Right lobe of liver (tissue), 4 donors: Measurements from ENCODE around the gene MPST.
A peak's percentile ranks its signal among the peaks of the same experiment; 100 is the strongest.

Source experiments
- CTCF ChIP-seq, 4 donors: fragments of 200-600 bp in 3 of 4; fragments of 450-650 bp in 1 of 4; IDR thresholded peaks; one replicate each; pipeline versions ENCODE4 v1.5.1 to v1.8.0; 2016 to 2022; ENCODE audit warnings: antibody characterized with exemption in 4 of 4, mild to moderate bottlenecking in 2 of 4
- POLR2A ChIP-seq: fragments of 450-650 bp; IDR thresholded peaks from one replicate; pipeline ENCODE4 v1.6.1; 2017; ENCODE audit warnings: antibody characterized with exemption, mild to moderate bottlenecking
- donor health status: DM: no; HTN: no; CAD: no.
- donor health status: DM: no; HTN: no; CAD: no.
- donor health status: DM: no; HTN: yes; CAD: no.

- peak; percentile 24 to 51 (median 46) for TF ChIP-seq CTCF (IDR thresholded peaks at IDR 0.05)
- no peak for TF ChIP-seq POLR2A
Measured at GRCh38 chr22:37045958-37046357, 26.4 kb downstream of the MPST start.
